ENCODE measurements around the gene ZBTB12.

ZBTB12 gene

DNA sequence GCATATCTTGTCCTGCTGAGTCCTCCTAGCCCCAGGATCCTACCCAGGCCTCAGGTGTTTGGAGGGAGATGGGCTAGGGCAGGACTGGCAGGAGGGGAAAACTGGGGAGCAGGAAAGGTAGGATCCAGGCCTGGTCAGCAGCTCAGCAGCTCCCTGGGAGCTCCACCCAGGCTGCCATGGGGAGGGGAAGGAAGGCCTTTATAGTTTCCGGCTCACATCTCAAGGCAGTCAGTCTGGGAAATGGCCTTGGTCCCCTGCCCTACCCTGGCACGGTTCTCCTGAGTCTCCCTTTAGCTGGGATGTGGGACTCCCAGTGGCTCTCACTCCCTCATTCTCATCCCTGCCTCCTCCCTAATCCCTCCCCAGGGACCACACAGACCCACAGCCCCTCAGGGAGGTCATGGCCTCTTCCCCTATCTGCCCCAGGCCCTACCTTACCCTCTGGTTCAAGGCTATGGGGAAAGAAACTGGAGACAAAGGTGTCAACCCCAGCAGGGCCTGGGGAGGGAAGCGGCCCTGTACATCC lies 24.7 kb downstream of the ZBTB12 start:
- Histone ChIP-seq H3K27ac (no peak overlapping the region), H3K9me3 (no peaks in the 10 kb centered on the region), H3K36me3 (peaks cover 22 to 28% (median 26%) of the 10 kb centered on the region in 3 donors), H3K27me3 (no peaks in the 10 kb centered on the region), H3K4me3 (no peak overlapping the region), H3K4me1 (no peaks in the 10 kb centered on the region)
- no peak for DNase-seq
- intact Hi-C loops (cut with DNase I; ENCODE audit: low total_unique reads), result no loop called here
- TF ChIP-seq, protein P1, sequence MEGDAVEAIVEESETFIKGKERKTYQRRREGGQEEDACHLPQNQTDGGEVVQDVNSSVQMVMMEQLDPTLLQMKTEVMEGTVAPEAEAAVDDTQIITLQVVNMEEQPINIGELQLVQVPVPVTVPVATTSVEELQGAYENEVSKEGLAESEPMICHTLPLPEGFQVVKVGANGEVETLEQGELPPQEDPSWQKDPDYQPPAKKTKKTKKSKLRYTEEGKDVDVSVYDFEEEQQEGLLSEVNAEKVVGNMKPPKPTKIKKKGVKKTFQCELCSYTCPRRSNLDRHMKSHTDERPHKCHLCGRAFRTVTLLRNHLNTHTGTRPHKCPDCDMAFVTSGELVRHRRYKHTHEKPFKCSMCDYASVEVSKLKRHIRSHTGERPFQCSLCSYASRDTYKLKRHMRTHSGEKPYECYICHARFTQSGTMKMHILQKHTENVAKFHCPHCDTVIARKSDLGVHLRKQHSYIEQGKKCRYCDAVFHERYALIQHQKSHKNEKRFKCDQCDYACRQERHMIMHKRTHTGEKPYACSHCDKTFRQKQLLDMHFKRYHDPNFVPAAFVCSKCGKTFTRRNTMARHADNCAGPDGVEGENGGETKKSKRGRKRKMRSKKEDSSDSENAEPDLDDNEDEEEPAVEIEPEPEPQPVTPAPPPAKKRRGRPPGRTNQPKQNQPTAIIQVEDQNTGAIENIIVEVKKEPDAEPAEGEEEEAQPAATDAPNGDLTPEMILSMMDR (IDR thresholded peaks at IDR 0.05), result no peak

- peaks cover 17 to 20% (median 20%) of the 10 kb centered on the region in 3 donors for H3K36me3 ChIP-seq
- H3K9me3 ChIP-seq, result no peaks in the 10 kb centered on the region
- TF ChIP-seq, protein P1 (IDR thresholded peaks at IDR 0.05), result no peak
- H3K27ac ChIP-seq, result no peak overlapping the region
- DNase-seq, result no peak
- no peak overlapping the region for H3K4me3 ChIP-seq
- no peaks in the 10 kb centered on the region for H3K4me1 ChIP-seq
- intact Hi-C loops (cut with DNase I; ENCODE audit: low total_unique reads), result no loop called here
- no peaks in the 10 kb centered on the region for H3K27me3 ChIP-seq
Measured at GRCh38 chr6:31876357-31876756, 25.5 kb downstream of the ZBTB12 start.

GRCh38 chr6:31875877-31876276 lies 26.0 kb downstream of the ZBTB12 start:
- no peaks in the 10 kb centered on the region for H3K27me3 ChIP-seq
- intact Hi-C loops (cut with DNase I; ENCODE audit: low total_unique reads), result no loop called here
- H3K9me3 ChIP-seq, result no peaks in the 10 kb centered on the region
- no peak overlapping the region for H3K27ac ChIP-seq
- H3K36me3 ChIP-seq, result peaks cover 12 to 15% (median 15%) of the 10 kb centered on the region in 3 donors
- no peak for DNase-seq
- no peak overlapping the region for H3K4me3 ChIP-seq
- H3K4me1 ChIP-seq, result no peaks in the 10 kb centered on the region
- TF ChIP-seq, protein P1 (IDR thresholded peaks at IDR 0.05), result no peak

DNA sequence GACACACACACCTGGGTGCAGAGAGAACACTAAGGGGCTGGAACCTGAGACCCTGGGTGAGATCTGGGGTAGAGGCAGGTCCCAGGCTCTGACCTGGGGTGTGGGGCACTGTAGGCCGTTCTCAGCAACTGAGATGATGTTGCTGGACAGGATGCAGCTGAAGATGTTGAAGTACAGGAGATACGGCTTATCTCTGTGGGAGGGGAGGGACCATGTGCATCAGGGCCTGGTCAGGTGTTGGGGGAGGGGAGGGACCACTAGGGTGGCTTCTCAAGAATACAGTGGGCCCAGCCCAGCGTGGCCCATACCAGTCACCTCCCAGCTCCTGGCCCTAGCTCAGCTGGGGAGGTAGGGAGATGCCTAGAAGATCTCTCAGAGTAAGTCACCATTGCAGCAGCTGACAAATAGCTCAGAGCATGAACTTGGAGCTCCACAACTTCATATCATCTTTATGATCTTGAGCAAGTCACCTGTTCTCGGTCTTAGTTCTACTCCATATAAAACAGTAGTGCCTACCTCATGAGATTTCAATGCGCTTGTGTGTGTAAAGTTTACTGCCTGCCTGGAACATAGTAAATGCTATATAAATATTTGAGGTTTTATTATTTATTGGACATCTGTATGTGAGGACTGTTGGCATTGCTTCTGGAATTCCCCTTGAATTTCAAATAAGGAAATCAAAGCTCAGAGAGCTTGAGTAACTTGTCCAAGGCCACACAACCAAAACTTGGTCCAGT lies 26.9 kb downstream of the ZBTB12 start:
- Histone ChIP-seq H3K36me3 (peaks cover 4 to 6% (median 6%) of the 10 kb centered on the region in 3 donors), H3K27me3 (peaks cover 0 to 9% of the 10 kb centered on the region in 2 donors), H3K27ac (no peak overlapping the region), H3K9me3 (no peaks in the 10 kb centered on the region), H3K4me1 (no peaks in the 10 kb centered on the region), H3K4me3 (no peak overlapping the region)
- intact Hi-C loops (cut with DNase I; ENCODE audit: low total_unique reads), result no loop called here
- DNase-seq, result no peak
- TF ChIP-seq, protein P1 (IDR thresholded peaks at IDR 0.05), result no peak

DNA sequence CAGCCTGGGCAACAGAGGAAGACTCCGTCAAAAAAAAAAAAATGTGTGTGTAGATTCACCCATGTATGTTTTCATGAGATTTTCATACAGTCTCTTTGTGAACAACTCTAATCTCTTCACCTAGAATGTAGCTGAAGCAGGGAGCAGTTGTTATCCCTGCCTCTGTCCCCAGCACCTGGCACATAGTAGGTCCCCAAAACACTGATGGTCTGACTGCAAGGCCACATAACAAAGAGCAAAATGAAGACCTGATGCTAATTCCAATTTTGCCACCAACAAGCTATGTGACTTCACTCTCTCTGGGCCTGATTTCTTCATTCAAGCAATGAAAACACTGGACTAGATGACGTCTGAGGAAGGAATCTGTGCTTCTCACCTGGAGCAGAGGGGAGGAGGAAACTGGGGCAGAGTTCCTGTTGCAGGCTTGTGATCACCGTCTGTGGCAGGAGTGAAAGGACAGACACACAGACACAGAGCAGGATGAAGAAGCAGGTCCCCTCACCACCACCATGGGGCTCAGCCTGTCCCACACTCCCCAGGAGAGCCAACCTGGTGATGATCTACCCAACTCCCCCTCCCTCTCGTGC lies 27.7 kb downstream of the ZBTB12 start:
- Histone ChIP-seq H3K9me3 (no peaks in the 10 kb centered on the region), H3K27ac (no peak overlapping the region), H3K4me1 (no peaks in the 10 kb centered on the region), H3K36me3 (no peaks in the 10 kb centered on the region), H3K4me3 (no peak overlapping the region), H3K27me3 (peaks cover 0 to 13% of the 10 kb centered on the region in 2 donors)
- TF ChIP-seq, protein P1 (IDR thresholded peaks at IDR 0.05), result no peak
- DNase-seq, result no peak
- intact Hi-C loops (cut with DNase I; ENCODE audit: low total_unique reads), result no loop called here
